ENCODE measurements around the gene DMTF1. TPM values are rescaled to one million over a fixed set of nuclear protein-coding genes. Genes with fewer than 3 reads are reported as not detected.

Gene DMTF1
- total RNA-seq, 1 donor = 91.1 TPM

- no peak overlapping the region for H3K4me3 ChIP-seq (ENCODE audit: low read depth, low read length)
- DNase-seq (ENCODE audit: low read depth) = no peak
- TF ChIP-seq, protein P1, sequence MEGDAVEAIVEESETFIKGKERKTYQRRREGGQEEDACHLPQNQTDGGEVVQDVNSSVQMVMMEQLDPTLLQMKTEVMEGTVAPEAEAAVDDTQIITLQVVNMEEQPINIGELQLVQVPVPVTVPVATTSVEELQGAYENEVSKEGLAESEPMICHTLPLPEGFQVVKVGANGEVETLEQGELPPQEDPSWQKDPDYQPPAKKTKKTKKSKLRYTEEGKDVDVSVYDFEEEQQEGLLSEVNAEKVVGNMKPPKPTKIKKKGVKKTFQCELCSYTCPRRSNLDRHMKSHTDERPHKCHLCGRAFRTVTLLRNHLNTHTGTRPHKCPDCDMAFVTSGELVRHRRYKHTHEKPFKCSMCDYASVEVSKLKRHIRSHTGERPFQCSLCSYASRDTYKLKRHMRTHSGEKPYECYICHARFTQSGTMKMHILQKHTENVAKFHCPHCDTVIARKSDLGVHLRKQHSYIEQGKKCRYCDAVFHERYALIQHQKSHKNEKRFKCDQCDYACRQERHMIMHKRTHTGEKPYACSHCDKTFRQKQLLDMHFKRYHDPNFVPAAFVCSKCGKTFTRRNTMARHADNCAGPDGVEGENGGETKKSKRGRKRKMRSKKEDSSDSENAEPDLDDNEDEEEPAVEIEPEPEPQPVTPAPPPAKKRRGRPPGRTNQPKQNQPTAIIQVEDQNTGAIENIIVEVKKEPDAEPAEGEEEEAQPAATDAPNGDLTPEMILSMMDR (IDR thresholded peaks at IDR 0.05; ENCODE audit: insufficient read depth, low read length) = no peak
Measured at GRCh38 chr7:87190783-87191182, 38.5 kb downstream of the DMTF1 start.

DNA sequence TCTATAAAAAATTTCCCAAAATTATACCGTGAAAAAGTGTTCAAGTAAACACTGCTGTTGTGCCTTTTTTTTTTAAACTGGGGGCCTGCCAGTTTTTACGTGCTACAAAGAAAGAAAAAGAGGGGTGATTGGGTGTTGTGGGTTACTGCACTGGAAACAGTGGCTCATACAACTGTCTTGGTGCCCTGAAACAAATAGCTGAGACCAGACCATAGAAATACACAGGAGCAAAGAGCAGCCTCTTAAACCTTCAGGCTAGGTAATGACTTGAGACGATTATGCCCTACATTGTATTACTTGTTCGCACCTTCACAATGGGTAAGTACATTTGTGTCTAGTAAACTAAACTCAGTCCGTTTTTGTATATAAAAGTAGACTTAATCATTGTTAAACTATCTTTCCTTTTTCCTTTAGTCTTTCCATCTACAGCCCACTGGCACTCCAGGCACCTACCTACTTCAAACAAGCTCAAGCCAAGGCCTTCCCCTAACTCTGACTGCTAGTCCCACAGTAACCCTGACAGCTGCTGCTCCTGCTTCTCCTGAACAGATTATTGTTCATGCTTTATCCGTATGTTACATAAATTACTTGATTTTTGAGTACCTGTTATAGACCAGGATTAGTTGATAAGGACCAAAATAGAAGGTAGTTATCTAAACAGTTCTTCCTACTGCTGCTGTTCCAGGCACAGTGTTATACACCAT is 40.7 kb downstream of the DMTF1 start:
- TF ChIP-seq, protein P1 (IDR thresholded peaks at IDR 0.05; ENCODE audit: insufficient read depth, low read length) = no peak

DNA sequence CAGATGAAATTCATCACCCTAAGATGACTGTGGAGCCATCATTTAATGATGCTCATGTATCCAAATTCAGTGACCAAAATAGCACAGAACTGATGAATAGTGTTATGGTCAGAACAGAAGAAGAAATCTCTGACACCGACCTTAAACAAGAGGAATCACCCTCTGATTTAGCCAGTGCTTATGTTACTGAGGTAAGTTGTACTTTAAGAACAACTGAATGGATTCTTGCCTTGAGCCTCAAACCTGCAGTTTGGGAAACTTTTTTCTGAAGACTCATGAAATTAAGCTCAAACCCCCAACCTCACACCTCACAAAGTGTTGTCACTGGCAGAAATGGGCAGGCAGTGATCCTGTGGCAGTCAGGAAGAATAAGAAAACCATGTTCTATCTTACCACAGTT is 41.7 kb downstream of the DMTF1 start:
- TF ChIP-seq, protein P1 (IDR thresholded peaks at IDR 0.05; ENCODE audit: insufficient read depth, low read length) = no peak
- no peak overlapping the region for H3K4me3 ChIP-seq (ENCODE audit: low read depth, low read length)
- no peak for DNase-seq (ENCODE audit: low read depth)

More for the DNA sequence above, 40.7 kb downstream of the DMTF1 start:
- H3K4me3 ChIP-seq (ENCODE audit: low read depth, low read length) = no peak overlapping the region
- DNase-seq (ENCODE audit: low read depth) = no peak

DNA sequence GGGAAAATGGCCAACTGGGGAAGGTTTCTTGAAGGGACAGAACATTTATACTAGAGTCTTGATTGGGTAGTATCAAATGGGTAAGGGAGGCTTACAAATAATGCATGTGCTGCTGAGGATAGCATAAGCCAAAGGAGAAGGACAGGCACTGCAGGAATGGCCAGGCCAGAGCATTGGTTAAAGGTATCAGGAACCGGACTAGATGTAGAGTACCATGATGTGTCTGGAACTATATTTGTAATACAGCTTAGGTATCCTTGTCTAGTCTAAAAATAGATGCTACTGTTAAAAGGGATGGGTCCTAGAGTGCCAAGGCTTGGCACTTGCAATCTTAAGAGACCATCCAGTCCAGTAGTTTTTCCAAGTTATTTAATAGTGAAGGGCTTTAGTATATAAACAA is 47.0 kb downstream of the DMTF1 start:
- DNase-seq (ENCODE audit: low read depth) = no peak
- H3K4me3 ChIP-seq (ENCODE audit: low read depth, low read length) = no peak overlapping the region
- TF ChIP-seq, protein P1 (IDR thresholded peaks at IDR 0.05; ENCODE audit: insufficient read depth, low read length) = no peak

DNA sequence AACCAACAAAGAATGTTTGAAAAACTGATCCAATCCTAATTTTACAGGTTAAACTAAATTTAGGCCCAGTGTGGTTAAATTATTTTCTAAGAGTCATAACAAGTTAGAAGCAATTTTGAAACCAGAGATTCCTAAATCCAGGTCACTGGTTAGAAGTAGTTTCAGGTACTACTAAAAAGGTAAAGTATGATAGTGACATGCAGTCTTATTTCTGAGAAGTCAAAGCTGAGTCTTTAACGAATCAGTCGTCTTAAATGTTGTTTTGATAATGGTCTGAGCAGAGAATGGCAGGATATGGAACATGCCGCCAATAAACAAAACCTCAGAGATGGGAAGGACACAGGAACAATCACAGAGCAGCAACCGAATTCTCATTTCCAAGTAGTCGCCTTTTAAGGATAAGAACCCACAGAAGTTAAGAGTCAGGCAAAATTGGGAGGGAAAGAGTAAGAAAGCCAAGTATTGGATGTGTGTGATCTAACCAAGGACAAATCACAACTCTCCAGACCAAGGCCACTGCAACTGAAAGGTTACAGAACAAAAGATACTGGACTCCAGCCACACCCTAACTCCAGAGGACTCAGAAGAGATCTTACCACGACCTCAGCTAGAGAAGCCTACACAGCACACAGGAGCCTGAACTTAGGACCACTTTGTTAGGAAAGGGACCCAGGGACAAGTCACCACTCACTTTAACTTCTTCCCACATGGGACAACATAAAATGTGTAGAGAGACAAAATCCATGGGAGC is 47.6 kb downstream of the DMTF1 start:
- DNase-seq (ENCODE audit: low read depth) = no peak
- no peak overlapping the region for H3K4me3 ChIP-seq (ENCODE audit: low read depth, low read length)
- TF ChIP-seq, protein P1 (IDR thresholded peaks at IDR 0.05; ENCODE audit: insufficient read depth, low read length) = no peak

GRCh38 chr7:87202208-87202607 is 50.0 kb downstream of the DMTF1 start:
- DNase-seq (ENCODE audit: low read depth) = no peak
- TF ChIP-seq, protein P1 (IDR thresholded peaks at IDR 0.05; ENCODE audit: insufficient read depth, low read length) = no peak

More at GRCh38 chr7:87202208-87202607, 50.0 kb downstream of the DMTF1 start:
- H3K4me3 ChIP-seq (ENCODE audit: low read depth, low read length) = no peak overlapping the region

All from fibroblast of the aortic adventitia (primary cell).